Smooth muscle cell of the brain vasculature (primary cell): ENCODE measurements around the gene NUP188.
"Not testable (repeated sequence)": the region's sequence is repeated elsewhere in the genome, so short reads cannot be mapped to it uniquely, and the experiment has no call there.

Experiments used
- DNase-seq: peaks from one replicate; pipeline ENCODE4 v3.0.0-alpha.2; 2012; ENCODE audit warnings: low read depth, low spot score

Gene NUP188

DNA sequence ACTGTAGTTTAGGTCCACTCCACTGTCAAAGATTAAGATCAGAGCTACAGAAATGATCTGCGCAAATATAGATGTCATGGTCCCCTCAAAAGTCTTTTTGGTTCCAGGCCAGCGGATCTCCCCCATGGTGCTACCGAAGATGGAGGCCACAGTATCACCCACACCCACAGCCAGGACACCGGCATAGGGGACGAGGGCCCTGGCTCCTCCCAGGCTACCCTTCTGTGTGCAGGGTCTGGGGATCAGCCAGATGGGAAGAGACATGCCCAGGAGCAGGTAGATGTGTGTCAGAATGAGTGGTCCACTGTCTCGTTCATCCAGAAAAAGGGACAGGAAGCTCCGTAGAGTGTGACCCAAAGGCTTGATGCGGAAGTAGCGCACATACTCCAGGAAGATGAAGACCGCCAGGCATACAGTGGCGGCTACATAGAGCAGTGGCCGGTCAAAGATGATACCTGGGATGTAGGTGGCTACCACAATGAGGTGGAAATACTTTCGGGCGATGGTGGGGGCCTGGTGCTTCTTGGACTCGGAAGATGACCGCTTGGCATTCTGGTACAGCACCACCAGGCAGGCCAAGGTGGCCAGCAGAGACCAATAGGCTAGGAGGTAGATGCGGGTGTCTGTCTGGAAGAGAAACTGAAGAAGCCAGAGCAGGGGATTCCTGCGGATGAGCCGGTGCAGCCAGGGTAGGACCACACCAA is 1.5 kb upstream of the NUP188 start:
- no peak for DNase-seq

GRCh38 chr9:128946571-128947276 is 775 bp upstream of the NUP188 start:
- DNase-seq: no peak

- no peak for DNase-seq
These were observed 297 bp upstream of the NUP188 start for GRCh38 chr9:128947277-128947526.

GRCh38 chr9:128961403-128961802 is 13.9 kb downstream of the NUP188 start:
- not testable (repeated sequence) for DNase-seq

- DNase-seq: no peak
These were observed 22.0 kb downstream of the NUP188 start for GRCh38 chr9:128969491-128969890.

GRCh38 chr9:128972956-128973355 is 25.5 kb downstream of the NUP188 start:
- DNase-seq: no peak

GRCh38 chr9:128979111-128979510 is 31.6 kb downstream of the NUP188 start:
- DNase-seq: no peak

GRCh38 chr9:128983536-128983935 is 36.0 kb downstream of the NUP188 start:
- DNase-seq: no peak

GRCh38 chr9:128986671-128987070 is 39.2 kb downstream of the NUP188 start:
- DNase-seq: no peak

DNA sequence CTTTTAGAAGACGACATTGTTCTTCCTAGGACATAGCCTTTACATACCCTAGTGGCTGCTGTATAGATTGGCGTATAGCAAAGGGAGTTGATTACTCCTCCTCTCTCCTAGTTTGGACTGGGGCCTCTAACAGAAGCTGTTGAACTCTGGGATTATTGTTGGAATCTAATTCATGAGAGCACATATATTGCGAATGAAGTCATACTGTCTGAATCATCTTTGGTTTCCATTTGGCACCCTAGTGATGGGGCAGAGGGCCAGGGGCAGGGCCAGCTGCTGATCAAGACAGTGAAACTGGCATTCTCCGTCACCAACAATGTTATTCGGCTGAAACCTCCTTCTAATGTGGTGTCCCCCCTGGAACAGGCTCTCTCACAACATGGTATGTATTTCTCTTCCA is 40.3 kb downstream of the NUP188 start:
- DNase-seq: peak; percentile 55

DNA sequence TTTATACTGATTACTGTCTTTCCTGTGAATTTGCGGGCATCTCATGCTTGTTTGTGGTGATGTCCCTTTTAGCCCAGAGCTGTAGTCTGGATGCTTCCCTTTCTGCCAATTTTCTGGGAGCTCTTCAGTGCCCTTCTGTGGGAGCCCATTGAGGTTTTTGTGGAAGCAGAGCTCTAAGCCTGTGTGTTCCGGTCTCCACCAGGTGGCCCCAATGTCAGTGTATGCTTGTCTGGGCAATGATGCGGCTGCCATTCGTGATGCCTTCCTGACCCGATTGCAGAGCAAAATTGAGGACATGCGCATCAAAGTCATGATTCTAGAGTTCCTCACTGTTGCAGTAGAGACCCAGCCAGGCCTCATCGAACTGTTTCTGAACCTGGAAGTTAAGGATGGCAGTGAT is 45.5 kb downstream of the NUP188 start:
- no peak for DNase-seq

GRCh38 chr9:128995791-128996190 is 48.3 kb downstream of the NUP188 start:
- no peak for DNase-seq

- DNase-seq: no peak
These were observed 51.0 kb downstream of the NUP188 start for GRCh38 chr9:128998462-128998861.

DNA sequence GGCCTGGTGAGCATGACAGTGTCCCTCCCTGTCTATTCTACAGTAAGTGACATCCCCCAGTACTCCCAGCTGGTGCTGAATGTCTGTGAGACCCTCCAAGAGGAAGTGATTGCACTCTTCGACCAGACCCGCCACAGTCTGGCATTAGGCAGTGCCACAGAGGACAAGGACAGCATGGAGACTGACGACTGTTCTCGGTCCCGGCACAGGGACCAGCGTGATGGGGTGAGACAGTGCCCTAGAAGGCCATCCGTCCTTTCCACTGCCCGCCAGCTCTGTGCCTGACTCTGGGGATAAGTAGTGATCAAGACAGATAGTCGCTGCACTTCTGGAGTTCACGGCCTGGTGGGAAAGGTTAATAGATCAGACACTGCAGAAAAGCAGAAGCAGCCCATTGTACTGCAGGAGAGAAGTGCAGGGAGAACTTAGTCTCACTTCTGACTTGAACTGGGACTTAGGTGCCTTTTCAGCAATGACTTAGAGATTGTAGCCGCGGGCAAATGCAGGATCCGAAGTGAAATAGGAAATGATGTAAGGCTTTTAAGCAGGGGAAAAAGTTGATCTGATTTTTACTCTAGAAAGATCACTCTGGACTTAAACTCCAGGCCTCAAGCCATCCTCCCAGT is 52.2 kb downstream of the NUP188 start:
- no peak for DNase-seq

GRCh38 chr9:129001504-129002325 is 54.2 kb downstream of the NUP188 start:
- DNase-seq: no peak

GRCh38 chr9:129002992-129003391 is 55.5 kb downstream of the NUP188 start:
- no peak for DNase-seq

DNA sequence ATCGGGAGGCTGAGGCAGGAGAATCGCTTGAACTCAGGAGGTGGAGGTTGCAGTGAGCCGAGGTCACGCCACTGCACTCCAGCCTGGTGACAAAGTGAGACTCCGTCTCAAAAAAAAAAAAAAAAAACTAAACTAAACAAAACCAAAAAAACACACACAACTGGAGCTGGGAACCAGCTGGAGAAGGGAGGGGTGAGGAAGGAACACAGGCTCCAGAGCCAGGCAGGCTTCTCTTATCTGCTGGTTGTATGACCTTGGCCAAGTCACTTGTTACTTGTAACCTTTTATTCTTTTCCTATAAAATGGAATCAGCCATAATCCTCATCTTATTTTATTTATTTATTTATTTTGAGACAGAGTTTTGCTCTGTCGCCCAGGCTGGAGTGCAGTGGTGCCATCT is 56.7 kb downstream of the NUP188 start:
- not testable (repeated sequence) for DNase-seq

- no peak for DNase-seq
These were observed 58.0 kb downstream of the NUP188 start for GRCh38 chr9:129005336-129005997.

- peak; percentile 49 for DNase-seq
These were observed 59.0 kb downstream of the NUP188 start for GRCh38 chr9:129006328-129007034.

GRCh38 chr9:129007035-129007765 is 59.7 kb downstream of the NUP188 start:
- no peak for DNase-seq
